Measurements from ENCODE around the gene CCSER2.
"Not testable (repeated sequence)": the region's sequence is repeated elsewhere in the genome, so short reads cannot be mapped to it uniquely, and the experiment has no call there.

The CCSER2 gene, protein sequence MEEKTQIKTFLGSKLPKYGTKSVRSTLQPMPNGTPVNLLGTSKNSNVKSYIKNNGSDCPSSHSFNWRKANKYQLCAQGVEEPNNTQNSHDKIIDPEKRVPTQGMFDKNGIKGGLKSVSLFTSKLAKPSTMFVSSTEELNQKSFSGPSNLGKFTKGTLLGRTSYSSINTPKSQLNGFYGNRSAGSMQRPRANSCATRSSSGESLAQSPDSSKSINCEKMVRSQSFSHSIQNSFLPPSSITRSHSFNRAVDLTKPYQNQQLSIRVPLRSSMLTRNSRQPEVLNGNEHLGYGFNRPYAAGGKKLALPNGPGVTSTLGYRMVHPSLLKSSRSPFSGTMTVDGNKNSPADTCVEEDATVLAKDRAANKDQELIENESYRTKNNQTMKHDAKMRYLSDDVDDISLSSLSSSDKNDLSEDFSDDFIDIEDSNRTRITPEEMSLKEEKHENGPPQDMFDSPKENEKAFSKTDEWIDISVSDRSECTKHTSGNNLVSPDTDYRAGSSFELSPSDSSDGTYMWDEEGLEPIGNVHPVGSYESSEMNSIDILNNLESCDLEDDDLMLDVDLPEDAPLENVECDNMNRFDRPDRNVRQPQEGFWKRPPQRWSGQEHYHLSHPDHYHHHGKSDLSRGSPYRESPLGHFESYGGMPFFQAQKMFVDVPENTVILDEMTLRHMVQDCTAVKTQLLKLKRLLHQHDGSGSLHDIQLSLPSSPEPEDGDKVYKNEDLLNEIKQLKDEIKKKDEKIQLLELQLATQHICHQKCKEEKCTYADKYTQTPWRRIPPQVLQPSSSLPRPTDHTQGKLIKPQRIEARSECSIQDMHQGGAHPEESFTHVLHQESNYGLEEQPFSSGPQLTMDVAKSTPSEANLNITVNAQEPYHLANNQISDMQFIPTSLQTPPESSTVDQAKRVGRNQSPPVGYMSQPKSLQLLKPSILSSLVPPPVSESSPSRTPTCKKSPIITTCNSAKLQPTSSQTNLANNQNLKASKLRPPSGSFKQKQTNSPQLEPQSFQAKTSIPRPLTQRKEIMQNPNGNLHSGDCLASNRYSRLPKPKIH

DNA sequence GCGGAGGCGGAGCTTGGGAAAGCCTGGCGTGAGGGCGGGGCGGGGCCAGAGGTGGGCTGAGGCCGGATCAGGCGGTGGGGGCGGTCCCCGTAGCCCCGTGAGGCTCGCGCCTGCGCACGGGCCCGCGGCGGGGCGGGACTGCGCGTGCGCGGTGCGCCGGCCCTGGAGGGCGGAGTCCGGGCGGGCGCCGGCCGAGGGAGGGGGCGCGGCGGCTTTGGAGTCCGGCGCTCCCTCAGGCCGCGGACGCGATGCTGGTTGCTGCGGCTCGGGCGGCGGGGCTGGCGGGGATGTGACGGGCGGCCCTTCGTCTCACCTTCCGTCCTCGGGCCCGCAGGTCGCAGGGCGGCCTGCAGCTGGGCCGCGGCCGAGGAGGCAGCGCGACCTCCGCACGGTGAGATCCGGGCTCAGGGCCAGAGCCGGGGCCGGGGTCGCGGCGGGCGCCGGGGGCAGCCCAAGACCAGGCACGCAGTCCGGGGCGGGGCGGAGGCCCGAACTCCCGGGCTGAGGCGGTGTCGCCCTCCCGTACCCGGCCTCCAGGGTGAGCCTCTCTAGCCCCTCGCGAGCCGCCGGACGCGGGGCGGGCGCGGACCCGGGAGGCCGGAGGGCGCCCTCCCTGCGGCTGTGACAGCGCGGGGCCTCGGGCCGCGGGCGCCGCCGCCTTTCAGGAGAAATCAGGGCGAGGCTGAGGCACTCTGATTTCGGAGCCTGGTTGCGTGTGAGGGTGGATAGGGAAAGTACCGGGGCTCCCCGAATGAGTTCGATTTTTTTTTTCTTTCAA, at the start of gene CCSER2:
TSS of gene CCSER2 (plus strand) at position 172 of the 778 bp plus-strand sequence. CDS start 42,464 bp downstream, outside the sequence.
- peak; percentile 89 for DNase-seq

DNA sequence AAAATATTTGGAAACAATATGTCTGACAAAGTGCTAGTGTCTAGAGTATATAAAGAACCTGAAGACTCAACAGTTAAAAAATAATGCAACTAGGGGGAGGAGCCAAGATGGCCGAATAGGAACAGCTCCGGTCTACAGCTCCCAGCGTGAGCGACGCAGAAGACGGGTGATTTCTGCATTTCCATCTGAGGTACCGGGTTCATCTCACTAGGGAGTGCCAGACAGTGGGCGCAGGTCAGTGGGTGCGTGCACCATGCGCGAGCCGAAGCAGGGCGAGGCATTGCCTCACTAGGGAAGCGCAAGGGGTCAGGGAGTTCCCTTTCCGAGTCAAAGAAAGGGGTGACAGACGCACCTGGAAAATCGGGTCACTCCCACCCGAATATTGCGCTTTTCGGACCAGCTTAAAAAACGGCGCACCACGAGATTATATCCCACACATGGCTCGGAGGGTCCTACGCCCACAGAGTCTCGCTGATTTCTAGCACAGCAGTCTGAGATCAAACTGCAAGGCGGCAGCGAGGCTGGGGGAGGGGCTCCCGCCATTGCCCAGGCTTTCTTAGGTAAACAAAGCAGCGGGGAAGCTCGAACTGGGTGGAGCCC, 48.4 kb upstream of the CCSER2 start:
- DNase-seq = not testable (repeated sequence)

DNA sequence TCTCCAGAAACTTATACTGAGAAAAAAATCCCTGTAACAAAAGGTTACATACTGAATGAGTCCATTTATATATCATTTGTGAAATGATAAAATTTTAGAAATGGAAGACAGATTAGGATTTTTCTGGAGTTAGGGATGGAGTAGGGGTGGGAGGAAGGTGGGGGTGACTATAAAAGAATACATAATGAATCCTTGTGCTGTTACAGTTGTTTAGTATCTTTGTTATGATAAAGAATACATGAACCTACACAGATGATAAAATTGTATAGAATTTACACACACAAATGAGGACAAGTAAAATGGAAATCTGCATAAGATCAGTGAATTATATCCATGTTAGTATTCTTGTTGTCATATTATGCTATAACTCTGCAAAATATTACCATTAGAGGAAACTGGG, 41.7 kb upstream of the CCSER2 start:
- DNase-seq = no peak

DNA sequence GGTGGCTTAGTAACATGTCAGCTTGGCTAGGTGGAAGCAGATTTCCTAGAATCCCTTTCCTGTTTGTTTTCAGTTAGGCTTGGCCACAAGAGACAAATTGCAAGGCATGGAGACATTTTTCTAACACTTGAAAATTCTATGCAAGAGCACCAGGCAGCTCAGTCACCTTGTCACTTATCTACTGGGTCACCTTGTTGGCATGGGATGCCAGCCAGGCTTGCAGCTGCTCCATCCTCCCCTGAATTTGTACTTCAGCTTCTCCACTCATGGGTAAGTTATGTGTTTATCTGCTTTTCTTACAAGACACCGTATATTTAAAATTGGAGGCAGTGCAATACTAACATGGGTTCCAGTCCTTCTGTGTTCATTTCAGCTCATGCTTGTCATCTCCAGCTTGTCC, 40.2 kb upstream of the CCSER2 start:
- DNase-seq = no peak

DNA sequence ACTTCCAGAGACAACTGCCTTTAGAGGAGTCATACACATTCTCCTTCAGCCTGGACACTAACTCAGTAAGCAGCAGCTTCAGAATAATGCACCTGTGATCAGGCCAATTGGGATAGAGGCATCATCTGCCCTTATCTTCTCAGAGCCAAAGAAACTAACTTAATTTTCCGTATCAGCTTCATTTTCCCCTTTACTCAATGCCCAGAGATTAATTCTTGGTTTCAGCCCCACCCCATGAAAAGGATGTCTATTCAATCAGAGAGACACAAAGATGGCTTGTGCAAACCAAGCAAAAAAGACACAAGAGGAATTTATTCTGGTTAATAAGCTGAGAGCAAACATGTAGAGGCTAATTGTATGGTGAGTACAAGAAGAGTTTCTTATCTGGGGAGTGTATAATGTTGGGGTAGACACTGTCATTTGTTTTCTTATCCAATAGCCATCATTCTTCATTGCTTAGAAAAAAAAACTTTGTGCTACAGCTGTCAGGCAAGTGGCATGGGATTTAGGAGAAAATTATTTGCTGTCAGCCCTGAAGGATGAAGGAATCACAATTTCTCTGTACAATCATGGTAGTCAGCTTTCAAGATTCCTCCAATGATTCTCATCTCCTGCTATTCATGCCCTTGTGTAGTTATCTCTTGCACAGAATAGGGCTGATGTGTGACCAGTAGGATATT, 38.7 kb upstream of the CCSER2 start:
- DNase-seq = no peak

DNA sequence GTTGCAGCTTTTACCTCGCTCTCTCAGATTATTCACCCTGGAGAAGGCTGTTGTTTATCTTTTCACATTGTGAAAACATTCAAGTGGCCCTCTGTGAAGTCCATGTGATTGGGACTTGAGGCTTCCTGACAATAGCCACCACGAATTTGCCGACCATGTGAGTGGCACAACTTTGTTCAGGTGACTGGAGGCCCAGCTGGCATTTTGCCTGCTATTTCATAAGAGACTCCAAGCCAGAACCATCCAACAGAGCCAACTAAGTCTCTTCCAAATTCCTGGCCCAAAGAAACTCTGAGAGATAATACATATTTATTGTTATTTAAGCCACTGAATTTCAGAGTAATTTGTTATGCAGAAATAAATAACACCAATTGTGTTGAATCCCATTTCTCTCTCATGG, 38.2 kb upstream of the CCSER2 start:
- no peak for DNase-seq

DNA sequence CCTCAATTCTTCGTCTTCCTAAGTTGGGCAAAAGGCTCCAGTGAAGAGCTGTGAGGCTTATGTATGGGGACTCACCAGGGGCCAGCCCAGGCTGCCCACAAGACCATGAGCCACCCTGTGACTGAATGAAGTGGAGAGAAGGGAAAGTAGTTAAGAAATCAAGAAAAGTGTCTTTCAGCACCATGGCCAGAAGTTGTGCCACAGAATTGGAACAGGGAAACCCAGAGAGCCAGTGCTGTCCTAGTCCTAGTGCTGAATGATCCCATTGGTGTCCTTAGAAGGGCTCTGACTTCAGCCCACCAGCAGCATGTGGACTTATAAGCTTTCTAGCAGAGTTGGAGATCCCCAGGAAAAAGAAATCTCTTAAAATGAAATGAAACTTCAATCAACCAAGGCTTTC, 37.0 kb upstream of the CCSER2 start:
- peak; percentile 48 for DNase-seq

DNA sequence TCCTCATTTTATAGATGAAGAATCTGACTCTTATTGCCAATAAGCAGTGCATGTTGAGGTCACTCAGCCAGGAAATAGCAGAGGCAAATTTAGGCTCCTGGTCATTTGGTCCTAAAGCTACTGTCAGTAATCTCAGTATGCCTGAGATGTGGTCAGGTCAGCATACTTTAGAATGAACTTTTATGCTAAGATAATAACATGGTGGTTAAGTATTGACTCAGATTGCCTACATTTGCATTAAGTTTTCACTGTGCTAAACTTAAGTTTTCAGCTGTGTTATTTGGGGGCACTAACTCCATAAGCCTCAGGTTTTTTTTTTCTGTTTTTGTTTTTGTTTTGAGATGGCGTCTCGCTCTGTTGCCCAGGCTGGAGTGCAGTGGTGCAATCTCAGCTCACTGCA, 35.9 kb upstream of the CCSER2 start:
- DNase-seq = no peak

DNA sequence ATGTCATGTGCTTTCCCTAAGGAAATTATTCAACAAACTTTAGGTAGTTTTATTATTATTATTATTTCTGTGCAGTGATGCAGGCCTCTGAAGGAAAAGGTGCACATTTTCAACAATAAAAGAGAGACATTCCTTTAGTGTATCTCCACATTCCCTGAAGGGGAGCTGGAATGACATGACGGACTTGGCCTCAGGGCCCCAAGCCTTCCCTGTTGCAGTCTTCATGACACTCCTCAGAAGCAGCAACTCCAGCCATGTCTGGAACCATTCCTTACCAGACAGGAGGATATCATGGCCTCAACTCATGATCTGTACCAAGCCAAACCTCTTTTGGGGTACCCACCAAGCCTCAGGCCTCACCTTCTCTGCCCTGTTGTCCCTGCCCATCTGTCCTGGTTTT, 35.2 kb upstream of the CCSER2 start:
- no peak for DNase-seq

DNA sequence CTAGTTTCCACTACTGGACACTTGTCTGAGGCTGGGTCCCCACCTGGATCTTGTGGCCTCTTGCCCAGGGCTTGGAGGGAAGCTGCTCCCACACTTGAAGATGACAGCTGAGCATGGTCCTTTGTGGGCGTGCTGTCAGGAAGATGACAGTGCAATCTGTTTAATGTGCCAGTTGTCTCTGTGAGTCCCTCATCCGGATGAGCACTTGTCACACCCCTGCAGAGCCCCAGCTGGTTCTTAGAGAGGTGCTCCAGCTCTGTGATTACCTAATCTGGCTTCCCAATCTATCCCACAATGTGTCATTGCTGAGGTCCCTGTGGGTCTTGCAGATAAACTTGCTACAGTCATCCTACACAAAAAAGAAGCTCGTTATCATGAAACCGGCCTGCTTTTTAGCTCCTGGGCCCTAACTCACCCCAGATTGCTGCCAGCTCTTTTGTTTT, 34.8 kb upstream of the CCSER2 start:
- no peak for DNase-seq

DNA sequence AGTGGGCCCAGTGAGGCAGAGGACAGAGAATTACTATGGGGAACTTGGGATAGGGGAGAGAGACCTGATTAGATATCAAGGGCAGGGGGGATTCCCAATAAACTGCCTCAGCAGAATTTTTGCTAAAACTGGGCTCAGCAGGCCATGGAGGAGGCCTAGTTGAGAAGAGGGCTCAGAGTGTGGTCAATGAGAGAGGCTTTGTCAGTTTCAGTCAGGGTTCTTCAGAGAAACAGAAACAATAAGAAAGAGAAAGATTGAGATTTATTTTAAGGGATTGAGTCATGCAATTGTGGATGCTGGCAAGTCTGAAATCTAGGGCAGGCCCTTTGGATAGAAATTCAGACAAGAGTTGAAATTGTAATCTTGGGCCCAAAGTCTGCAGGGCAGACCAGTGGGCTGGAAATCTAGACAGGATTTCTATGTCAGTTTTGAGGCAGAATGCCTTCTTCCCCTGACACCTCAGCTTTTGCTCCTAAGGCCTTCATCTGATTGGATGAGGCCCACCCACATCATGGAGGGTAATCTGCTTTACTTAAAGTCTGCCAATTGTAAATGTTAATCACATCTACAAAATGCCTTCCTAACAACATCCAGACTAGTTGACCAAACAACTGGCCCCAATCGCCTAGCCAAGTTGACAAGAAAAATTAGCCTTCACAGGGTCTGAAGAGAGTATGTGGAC, 33.5 kb upstream of the CCSER2 start:
- no peak for DNase-seq

DNA sequence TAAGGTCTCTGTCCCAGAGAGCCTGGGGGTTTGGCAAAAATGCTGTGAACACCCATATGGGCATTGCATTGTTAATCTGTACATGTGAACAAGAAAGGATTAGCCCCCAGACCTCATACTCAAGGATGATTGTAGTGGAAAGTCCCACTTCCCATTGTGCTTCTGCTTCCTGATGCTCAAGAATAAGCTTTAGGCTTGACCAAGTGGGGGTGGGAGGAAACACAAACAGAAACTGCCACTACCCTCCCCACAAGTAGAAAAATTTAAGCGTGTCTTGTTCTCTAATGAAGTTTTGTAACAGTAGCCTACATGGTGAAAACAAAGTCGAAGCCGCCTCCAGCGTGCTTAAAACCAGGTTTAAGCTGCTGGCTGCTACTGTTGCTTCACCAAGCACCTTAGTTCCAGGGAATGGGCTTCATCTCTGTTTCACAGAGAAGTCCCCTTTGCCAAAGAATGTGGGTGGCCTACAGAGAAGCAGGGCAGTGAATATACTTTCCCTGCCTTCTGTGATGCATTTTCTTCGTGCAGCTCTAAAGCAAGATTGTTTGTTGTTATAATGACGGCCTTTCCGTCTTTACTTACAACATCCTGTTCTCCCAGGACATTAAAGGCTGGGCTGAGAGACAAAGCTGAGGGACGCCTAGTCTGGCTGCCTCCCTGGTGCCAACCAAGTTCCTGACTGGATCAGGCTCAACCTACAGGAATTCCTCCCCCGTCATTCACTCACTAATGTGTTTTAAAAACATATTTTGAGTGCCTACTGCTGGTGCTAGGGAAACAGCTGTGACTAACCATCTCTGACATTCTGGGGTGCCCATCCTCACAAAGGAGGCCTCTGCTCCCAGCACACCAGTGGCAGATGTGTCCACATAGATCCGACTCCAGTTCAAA, 32.1 kb upstream of the CCSER2 start:
- peak; percentile 41 for DNase-seq

DNA sequence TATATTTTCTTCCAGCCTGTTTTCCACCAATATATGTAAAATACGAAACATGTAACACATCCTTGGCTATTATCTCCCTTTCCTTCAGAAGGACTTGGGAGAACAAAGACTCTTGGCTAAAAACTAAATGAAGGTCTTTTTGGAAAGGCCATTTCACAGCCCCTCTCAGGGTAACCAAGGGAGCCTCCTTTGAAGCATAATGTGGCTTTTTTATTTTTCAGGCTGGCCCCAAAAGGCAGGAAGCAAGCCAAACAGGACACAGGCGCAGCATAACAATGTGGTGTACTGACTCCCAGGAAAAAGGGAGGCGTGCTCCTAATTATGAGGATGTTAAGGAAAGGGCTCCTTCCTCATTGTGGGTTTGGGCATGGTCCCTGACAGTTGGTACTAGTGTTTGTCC, 30.3 kb upstream of the CCSER2 start:
- no peak for DNase-seq

DNA sequence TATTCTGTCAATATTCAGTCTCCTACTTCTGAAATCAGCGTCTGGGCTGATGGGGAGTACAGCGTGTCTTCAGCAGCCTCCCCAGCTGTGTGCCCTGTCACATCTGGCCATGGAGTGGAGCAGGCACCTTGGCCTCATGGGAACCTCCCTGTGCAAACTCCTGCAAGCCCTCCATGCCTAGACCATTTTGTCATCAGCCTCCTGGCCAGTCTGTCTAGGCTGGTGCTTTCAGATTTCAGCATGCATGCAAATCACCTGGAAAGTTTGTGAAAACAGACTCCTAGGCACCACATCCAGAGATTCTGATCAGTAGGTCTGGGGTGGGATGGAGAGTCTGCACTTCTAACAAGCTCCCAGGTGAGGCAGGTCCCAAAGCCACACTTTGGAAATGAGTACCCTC, 26.2 kb upstream of the CCSER2 start:
- no peak for DNase-seq

DNA sequence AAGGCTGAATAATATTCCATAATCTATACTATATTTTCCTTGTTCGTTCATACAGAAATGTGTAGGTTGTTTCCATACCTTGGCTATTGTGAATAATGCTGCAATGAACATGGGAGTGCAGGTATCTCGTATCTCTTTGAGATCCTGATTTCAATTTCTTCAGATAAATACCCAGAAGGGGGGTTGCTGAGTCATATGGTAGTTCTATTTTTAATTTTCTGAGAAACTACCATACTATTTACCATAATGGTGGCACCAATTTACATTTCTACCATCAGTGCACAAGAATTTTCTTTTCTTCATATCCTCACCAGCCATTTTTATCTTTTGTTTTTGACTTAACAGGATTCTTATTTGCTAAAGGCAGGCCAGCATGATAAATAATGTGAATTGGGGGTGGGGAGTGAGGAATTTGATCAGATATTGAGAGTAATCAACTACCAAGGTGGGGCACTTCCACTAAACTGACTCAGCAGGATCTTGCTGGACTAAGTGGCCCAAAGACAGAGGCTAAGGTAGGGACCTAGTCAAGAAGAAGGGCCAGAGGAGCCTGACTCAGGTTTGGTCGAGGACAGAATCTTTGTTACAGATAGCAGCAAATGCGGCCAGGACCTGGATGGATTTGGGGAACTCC, 21.5 kb upstream of the CCSER2 start:
- DNase-seq = no peak

DNA sequence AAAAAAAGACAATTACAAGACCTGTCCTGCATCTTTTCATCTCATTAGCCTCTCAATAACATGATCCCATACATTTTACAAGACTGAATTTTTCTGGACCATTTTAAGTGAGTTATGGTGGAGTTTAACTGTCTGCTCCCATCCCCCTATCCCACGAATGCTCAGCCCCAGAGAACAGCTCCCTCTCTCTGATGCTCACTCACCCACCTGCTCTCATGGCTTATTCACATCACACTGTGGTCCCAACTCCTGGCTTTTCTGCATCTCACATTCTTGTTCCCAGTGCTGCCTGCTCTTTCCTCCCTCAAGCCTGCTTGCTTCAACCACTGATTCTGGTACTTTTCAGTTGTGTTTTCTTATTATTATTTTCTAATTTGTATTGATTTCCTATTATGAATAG, 20.4 kb upstream of the CCSER2 start:
- no peak for DNase-seq

DNA sequence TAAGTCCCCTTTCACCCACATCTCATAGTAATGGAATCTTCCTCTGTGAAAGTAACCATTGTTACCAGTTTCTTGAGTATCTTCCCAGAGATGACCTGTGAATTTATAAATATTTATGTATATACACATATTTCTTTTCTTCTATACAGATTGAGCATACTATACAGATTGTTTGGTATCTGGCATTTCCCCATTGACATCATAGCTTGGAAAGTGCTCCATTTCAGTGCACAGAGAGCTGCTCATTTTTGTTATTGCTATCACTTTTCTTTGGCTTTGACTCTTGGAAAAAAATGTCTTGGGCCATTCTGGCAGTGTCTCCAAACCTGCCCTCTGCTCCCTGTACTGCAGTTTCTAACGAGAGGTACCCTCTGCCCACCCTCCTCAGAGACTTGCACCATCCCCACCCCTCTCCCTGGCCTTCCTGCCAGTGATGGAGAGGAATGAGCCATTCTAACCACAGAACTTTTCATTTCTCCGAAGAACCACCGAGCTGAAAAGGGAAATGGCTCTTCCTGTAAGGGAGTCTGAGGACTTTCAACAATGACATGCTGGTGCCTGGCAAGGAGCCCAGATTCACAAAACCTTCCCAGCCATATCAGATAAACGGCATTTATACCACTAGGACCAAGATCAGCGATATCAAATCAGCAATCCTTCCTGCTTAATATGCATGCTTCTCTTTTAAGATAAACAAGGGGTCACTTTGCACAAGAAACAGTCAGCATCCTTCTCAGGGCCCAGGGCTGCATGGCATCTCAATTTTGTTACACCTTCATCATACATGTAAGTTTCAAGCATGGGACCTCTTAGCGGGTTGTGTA, 19.7 kb upstream of the CCSER2 start:
- peak; percentile 60 for DNase-seq

DNA sequence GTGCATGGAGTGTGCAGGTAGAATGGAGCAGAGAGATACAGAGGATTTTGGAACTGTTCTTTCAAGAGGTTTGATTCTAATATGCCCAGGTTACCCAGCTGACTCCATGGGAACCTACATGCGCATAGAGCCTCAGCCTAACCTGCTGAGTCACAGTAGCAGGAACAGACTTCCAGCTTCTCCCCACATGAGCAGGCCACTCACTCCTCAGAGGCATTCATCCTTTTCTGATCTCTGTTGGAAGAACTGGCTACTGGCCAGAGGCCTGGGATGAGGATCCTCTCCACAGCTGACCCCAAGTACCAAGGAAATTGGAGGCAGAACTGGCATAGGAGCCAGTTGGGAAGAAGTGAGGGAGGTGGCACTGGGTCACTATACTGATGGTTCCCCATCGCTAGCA, 17.9 kb upstream of the CCSER2 start:
- DNase-seq = peak; percentile 18

DNA sequence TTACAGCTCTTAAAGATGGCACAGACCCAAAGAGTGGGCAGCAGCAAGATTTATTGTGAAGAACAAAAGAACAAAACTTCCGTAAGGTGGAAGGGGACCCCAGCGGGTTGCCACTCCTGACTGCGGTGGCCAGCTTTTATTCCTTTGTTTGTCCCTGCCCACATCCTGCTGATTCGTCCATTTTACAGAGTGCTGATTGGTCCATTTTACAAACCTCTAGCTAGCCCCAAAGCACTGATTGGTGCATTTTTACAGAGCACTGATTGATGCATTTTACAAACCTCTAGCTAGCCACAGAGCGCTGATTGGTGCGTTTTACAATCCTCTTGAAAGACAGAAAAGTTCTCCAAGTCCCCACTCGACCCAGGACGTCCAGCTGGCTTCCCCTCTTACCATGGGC, 16.8 kb upstream of the CCSER2 start:
- no peak for DNase-seq

Measured in fibroblast of skin of right biceps (primary cell).